Activated CD4-positive, alpha-beta T cell treated with anti-CD3 and anti-CD28 coated beads, Interleukin-2, amount 50 U/mL, for 24 hours (primary cell): ENCODE data around the gene ALDH3B2.
"Not testable (repeated sequence)": the region's sequence is repeated elsewhere in the genome, so short reads cannot be mapped to it uniquely, and the experiment has no call there.

ENCODE experiments used
- DNase-seq, 2 donors: peaks; one replicate each; pipeline ENCODE4 v3.0.0-alpha.2; 2020; ENCODE audit warnings: low read depth in 1 of 2, low spot score in 1 of 2

Gene ALDH3B2

DNA sequence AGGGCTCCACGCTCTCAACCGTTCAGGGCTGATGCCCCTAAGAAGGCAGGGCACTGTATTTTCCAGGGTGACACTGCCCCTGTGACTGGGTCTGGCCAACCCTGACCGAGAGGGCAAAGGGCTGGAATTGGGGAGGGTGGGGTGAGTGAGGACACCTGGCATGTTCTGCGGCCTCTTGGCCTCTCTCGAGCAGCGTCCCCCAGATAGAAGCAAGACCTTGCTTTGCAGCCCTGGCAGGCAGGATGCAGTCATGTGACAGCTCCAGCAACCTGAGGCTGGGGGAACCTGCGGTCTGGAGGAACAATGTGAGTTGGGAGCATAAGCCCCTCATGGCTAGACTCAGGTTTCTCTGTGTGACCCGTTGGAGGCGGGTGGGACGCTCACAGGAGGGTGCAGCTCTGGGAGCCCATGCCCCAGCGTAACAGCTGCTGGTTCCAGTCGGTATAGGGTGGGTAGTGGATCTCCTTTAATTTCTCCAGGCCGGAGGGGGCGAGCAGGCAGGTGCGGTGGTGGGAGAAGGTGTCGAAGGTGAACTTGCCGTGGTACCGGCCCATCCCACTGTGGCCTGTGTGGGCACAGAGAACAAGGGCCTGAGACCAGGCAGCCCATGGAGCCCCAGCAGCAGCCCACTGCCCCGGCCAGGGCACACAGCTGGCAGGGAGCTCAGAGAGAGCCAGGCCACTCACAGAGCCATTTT is 11.4 kb downstream of the ALDH3B2 start:
- DNase-seq = no peak

DNA sequence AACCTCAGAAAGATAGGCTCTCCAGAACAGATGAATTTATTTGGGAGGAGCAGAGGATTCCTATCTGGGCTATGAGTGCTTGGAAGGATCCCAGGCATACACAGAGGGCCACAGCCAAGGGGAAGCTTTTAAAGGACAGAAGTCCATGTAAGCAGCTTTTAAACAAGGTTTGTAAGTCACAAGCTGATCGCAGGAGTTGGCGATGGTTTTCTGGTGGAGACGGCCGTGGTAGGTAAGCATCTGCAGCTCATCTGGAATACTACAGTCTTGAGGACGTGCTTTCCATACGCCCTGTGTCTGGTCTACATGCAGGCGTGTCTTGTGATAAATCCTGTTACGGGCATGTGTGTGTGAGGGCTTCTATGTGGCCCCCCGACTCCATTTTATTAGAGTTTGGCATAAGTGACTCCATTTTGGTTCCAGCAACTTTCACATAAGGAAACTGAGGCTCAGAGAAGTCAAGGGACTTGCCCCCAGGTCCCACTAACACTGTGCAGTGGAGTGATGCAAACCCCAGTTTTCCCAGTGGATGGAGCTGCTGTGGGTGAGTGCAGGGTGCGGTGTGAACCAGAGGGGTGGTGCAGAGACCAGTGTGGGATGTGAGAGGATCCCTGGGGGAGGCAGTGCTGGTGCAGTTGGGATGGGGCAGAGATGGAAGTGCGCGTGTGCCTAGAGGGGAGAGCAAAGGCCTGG is 12.1 kb downstream of the ALDH3B2 start:
- no peak for DNase-seq

DNA sequence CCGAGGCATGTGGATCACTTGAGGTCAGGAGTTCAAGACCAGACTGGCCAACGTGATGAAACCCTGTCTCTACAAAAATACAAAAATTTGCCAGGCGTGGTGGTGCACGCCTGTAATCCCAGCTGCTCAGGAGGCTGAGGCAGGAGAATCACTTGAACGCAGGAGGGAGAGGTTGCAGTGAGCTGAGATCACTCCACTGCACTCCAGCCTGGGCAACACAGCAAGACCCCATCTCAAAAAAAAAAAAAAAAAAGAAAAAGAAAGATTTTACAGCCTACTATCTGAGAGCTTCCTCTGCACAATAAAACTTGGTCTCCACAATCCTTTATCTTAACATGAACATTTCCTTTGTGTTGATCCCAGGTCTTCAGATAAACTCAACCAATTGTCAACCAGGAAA is 13.7 kb downstream of the ALDH3B2 start:
- not testable (repeated sequence) for DNase-seq

DNA sequence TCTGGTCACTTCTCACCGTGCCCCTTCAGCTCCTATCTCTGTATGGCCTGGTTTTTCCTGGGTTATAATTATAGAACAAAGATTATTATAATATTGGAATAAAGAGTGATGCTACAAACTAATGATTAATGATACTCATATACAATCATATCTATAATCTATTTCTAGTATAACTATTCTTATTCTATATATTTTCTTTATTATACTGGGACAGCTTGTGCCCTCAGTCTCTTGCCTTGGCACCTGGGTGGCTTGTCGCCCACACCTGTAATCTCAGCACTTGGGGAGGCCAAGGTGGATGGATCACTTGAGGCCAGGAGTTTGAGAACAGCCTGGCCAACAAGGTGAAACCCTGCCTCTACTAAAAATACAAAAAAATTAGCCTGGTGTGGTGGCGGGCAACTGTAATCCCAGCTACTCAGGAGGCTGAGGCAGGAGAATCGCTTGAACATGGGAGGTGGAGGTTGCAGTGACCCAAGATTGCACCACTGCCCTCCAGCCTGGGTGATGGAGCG is 14.7 kb downstream of the ALDH3B2 start:
- DNase-seq = not testable (repeated sequence)

DNA sequence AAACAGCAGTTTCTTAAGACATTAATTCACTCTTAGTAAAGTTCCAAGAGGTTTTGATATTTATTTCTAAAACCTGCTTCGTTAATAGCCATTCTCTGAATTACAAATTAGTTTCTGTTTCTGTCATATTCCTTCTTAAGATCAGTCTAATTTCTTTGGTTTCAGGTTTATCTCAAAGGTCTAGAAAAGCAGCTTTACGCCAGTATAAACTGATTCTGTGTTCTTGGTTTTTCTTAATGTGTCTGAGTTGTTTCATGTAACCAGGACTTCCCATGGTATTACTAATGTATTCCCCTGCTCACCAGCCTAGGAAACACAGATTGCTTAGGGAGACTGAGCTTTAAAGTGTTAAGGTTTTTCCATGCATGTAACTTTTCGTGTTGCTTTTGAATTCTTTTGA is 17.1 kb downstream of the ALDH3B2 start:
- no peak for DNase-seq

DNA sequence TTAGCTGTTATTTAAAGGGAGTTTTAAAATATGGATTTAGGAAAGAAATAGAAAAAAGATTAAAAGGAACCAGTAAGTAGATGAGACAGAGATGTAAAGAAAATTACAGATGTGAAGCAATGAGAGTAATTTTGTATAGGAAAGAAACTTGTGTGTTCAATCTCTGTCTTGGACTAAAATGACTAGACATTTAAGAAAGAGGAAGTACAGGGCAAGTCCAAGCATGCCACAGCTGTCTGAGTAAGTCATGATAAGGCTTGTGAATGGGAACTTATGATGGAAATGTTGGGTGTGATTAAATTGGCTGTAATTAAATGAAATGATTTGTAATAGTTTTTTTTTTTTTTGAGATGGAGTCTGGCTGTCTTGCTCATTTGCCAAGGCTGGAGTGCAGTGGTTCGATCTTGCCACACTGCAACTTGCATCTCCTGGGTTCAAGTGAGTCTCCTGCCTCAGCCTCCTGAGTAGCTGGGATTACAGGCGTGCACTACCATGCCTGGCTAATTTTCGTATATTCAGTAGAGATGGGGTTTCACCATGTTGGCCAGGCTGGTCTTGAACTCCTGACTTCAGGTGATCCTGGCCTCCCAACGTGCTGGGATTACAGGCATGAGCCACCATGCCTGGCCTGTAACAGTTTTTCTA is 18.0 kb downstream of the ALDH3B2 start:
- DNase-seq = no peak

DNA sequence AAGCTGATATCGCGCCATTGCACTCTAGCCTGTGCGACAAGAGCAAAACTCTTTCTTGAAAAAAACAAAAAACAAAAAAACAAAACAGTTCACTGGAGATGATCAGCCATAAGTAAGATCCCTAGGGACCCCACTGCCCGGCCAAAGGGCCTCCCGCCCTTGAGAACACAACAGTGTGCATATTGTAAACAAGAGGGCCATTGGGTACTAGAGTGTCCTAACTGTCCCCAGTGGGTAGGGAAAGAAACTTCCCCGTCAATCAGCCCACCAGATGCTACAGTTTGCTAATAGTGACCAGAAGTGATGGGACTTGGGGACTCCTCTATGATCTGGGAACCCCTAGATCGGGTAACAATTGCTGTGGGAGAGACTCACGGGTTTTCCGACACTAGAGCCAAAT is 20.2 kb downstream of the ALDH3B2 start:
- no peak for DNase-seq

DNA sequence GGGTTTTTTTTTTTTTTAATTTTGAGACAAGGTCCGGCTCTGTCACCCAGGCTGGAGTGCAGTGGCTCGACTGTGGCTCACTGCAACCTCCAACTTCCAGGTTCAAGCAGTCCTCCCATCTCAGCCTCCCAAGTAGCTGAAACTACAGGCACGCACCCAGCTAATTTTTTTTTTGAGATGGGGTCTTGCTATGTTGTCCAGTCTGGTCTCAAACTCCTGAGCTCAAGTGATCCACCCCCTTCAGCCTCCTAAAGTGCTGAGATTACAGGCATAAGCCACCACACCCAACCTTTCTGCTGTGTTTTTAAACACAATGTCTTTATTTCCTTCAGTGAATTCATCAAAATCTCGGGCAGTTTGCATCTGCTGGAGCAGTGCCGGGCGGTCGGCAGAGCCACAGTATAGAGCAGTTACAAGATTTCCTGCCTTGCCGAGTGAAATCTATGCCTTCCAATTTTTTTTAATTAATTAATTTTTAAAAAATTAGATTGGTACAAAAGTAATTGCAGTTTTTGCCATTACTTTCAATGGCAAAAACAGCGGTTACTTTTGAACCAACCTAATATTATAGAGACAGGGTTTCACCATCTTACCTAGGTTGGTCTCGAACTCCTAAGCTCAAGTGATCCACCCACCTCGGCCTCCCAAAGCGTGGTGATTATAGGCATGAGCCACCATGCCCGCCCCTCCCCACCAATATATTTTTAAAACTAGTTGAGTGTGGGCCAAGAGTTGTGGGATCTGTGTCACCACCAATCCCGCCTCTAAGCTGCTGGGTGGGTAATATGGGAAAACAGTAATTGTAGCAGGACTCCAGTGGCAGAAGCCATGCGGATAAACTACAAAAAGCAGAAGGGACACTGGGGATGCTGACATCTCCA is 21.2 kb downstream of the ALDH3B2 start:
- DNase-seq = no peak

DNA sequence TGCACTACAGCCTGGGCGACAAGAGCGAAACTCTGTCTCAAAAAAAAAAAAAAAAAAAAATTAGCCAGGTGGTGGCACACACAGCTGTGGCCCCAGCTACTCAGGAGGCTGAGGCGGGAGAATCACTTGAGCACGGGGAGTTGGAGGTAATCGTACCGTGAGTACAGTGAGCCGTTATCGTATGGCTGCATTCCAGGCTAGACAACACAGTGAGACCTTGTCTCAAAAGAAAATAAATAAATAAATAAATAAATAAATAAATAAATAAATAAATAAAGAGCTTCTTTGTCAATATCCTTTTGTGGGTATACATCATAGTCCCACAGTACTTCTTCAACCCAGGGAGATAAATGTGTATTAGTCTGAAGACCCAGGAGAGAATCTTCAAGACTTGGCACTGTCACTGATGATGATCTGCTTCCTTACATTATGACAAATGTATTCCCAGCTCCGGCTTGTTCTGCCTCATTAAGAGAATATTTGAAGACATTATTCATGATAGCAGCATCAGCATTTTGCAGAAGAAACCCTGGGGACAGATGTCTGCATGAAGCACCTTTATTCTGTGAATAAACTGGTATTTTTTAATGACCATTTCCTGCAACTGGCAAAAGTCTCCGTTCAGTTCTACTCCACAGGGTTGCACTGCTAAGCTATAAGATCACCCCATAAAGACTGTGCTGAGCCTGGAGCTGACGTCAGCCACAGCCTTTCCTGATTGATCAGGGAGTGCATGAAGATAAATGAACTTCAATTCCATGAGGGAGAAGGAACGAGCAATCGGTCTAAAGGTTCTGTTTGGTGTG is 22.2 kb downstream of the ALDH3B2 start:
- DNase-seq = no peak

DNA sequence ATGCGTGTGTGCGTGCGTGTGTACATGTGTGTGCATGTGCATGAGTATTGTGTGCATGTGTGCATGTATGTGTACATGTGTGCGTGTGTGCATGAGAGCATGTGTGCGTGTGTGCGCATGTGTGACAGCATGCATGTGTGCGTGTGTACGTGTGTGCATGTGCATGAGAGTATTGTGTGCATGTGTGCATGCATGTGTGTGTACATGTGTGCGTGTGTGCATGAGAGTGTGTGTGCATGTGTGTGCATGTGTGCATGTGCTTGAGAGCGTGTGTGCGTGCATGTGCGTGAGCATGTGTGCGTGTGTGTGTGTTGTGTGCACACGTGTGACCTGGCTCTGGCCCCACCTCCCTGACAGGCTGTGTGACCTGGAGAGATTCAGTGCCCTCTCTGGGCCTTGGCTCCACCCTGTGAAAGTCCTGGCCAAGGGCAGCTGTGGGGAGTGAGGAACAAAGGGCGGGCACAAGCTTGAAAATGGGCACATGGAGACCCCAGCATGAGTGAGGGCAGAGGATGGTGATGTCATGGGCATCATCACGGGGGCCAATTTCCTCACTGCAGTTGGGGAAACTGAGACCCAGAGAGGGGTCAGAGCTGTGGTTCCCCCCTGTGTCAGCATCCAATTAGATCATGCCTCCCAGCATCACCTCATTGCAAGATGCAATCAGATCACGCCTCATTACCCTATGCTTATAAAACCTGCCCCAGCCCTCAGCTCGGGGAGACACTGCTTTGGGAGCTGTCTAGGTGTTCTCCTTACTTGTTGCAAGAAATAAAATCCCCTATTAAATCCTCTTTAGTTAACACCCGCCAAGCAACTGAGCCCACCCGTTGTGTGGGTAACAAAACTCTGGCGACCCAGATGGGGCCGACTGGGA is 24.6 kb downstream of the ALDH3B2 start:
- no peak for DNase-seq

DNA sequence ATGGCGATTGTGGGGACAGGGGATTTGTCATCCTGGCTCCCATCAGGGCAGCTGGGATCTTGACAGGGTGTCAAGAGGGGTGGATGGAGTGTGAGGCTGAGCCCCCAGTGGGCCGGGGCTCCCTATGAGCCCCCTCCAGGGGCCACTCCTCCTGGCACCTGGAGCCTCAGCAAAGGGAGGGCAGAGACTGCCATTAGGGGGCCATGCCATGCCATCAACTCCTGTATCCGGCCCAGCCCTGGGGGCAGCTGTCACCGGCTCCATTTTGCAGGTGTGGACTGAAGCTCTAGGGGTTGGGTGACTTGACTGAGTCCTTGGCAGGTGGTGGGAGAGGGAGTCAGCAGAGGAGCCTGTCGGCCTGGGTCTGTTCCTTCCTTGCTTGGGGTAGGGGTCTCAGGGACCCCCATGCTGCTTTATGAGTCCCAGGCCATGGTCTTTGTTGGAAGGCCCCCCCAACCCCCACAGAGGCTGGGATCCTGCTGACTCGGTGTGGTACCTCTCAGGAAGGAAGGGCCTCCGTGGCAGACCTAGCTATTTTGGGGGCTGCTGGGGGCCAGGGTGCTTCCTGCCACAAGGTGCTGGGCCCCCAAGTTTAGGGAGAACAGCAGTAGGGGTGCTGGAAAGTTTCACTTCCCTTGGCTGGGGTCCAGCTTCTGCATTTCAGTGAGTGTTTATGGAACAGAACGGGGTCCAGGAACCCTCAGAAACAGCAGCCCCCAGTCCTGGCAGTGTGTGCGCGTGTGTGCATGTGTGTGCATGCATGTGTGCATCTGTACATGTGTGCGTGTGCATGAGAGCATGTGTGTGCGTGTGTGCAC is 25.4 kb downstream of the ALDH3B2 start:
- no peak for DNase-seq

DNA sequence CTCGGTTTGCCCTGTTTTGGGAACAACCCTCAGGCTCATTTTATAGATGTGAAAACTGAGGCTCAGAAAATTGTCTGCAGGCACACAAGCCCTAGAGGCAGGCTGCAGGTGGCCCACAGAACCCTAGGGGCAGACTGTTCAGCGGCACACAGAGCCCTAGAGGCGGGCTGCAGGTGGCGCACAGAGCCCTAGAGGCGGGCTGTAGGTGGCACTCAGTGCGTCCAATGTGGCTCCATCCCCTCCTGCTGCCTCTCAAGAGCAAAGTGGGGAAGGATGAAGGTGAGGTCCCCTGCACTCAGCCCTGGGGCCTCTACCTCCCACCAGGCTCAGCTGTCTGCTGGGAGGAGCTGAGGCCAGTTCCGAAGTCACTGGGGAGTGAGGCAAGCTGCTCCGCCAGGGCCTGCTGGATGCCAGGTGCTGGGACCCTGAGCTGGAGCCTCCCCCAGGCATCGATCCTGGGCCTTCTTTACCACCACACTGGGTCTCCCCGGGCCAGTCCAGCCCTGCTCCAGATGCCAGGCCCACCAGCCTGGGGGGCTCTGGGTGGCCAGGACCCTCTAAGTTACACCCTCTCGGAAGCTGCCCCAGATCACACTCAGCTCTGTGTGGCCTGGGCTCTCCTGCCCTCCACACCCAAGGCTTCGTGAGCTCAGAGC is 26.2 kb downstream of the ALDH3B2 start:
- no peak for DNase-seq

DNA sequence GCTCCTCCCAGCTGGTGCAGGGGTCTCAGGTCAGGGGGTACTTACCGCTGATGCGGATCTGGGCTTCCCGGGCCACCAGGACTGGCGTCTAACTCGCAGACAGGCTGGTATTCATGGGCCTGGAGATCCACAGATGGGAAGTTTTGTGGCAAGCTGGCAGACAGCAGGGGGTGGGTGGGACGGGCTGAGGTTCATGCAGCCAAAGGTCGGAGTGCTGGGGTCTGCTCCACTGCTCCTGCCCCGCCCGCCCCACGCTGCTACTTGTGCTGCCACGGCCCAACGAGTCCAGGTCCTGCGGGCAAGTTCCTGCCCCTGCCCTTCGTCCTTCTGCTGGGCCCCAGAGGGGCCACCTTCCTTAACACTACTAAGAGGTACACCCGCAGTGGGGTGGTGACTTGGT is 27.0 kb downstream of the ALDH3B2 start:
- no peak for DNase-seq

DNA sequence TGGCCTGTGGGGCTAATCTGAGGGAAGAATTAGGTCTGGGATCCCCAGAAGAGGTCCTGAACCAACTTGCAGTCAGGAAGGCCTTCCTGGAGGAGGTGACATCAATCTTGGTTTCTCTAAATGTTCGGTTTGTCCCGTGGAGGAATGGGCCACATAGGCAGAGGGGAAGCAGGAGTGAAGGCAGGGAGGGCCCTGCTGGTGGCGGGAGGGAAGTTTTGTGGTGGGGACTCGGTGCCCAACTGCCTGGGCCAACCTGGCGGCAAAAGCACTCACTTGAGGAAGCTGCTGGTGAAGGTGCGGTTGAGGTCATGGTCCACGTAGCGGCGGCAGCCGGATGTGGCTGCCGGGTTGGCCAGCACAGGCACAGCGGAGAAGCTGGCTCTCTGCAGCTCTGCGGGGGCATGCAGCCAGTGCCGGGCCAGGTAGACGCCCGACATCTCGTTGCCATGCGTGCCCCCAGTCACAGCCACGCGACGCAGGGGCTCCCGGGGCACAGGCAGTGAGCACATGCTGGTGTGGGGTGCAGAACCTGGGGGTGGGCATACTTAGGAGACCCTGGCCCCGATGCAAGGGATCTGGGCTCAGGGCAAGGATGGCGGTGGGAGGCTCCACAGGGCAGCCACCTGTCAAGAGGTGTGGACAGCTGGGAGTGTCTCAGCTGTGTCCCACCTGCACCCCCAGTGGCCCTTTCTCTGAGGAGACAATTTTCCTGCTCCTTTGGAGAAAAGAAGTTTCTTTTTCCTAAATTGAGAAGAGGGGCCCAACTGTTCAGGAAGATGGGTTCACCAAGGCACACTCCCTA is 27.7 kb downstream of the ALDH3B2 start:
- no peak for DNase-seq

DNA sequence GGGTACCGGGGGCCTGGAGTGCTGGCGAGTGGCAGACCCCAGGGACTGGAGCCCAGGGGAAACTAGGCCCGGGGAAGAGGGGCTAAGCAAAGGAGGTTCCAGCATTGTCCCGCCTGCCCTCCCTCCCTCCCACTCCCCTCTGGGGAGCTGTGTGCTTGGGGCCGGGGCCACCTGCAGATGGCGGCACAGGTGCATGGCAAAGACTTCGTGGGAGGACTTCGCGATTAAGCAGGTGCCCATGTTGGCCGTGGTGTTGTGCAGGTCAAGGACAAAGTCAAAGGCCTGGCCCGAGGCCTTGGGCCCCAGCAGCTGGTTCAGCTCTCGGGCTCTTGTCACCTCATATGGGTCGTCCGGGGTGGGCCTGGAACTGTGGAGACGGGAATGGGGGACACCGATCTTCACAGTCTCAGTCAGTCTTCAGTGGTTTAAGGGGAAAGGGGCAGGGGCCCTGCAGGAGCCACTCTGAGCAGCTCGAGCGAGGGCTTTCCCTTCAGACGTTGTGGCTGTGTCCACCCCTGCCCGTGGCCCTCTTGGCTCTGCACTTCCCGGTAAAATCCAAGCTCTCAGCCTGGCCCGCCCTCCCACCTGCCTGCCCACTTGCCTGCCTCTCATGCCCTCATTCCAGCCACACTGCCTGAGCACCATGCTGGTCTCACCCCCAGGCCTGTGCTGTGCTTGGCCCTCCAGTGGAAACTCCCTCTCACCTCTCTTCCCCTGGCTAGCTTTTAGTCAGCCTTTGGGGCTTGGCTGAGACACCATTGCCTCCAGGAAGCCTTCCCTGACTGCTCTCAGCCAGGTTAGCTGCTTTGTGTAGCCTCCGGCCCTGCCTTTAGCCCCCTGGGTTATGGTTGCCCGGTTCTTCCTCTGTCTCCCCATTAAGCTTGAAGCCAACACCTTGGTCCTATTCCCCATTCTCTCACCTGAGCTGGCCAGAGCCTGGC is 28.6 kb downstream of the ALDH3B2 start:
- no peak for DNase-seq
